ENCODE results near the gene ACADVL. TPM values are rescaled to one million over a fixed set of nuclear protein-coding genes. Genes with fewer than 3 reads are reported as not detected.

ACADVL gene
- total RNA-seq, 1 experiment from 2014 or later = 305 TPM

DNA sequence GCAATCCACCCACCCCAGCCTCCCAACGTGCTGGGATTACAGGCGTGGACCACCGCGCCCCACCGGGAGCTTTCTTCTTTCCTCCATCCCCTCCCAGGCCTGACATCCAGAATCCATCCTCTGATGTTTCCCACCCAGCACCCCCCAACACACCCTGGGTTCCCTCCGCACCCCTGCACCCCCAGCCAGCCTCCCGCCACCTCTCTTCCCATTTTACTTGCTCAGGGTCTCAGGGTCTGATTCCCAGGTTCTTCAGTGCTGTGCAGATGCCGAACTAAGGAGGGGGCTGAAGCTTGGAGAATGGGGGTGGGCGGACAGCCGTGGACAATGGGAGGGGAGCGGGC is 40.8 kb upstream of the ACADVL start:
- no peaks in the 10 kb centered on the region for H3K36me3 ChIP-seq (ENCODE audit: control insufficient read depth, insufficient read depth, low read length)
- no peaks in the 10 kb centered on the region for H3K9me3 ChIP-seq (ENCODE audit: control insufficient read depth, insufficient read depth, low read depth, low read length)
- TF ChIP-seq SIN3A (IDR thresholded peaks at IDR 0.05; ENCODE audit: borderline replicate concordance, insufficient read depth, low read depth, low read length) = no peak
- no peak for TF ChIP-seq TCF7L2 (IDR thresholded peaks at IDR 0.05; ENCODE audit: low read depth, low read length)
- TF ChIP-seq, protein P1, sequence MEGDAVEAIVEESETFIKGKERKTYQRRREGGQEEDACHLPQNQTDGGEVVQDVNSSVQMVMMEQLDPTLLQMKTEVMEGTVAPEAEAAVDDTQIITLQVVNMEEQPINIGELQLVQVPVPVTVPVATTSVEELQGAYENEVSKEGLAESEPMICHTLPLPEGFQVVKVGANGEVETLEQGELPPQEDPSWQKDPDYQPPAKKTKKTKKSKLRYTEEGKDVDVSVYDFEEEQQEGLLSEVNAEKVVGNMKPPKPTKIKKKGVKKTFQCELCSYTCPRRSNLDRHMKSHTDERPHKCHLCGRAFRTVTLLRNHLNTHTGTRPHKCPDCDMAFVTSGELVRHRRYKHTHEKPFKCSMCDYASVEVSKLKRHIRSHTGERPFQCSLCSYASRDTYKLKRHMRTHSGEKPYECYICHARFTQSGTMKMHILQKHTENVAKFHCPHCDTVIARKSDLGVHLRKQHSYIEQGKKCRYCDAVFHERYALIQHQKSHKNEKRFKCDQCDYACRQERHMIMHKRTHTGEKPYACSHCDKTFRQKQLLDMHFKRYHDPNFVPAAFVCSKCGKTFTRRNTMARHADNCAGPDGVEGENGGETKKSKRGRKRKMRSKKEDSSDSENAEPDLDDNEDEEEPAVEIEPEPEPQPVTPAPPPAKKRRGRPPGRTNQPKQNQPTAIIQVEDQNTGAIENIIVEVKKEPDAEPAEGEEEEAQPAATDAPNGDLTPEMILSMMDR (IDR thresholded peaks at IDR 0.05) = no peak
- no peak for TF ChIP-seq POLR2AphosphoS5 (IDR thresholded peaks at IDR 0.05; ENCODE audit: low read depth, low read length)
- TF ChIP-seq REST (IDR thresholded peaks at IDR 0.05; ENCODE audit: insufficient read depth in 1 of 2, low read depth in 2 of 2, low read length in 1 of 2) = no peak
- intact Hi-C loops (cut with micrococcal nuclease; ENCODE audit: unreplicated experiment) (no loop called here), in situ Hi-C loops (cut with HindIII; ENCODE audit: low pct_unique_long_range_greater_than_20kb, low sequenced_read_pairs) (no loop called here)
- no peak overlapping the region for H3K4me3 ChIP-seq (ENCODE audit: low read depth in 2 of 2, low read length in 2 of 2)
- no TSS peak for BruUV-seq (replicated peaks)
- H3K4me1 ChIP-seq (ENCODE audit: control insufficient read depth, insufficient read depth, low read length) = peaks cover 9% of the 10 kb centered on the region; the same call in 1 of the 2 replicates
- no peaks in the 10 kb centered on the region for H3K27me3 ChIP-seq (ENCODE audit: control insufficient read depth, insufficient read depth, low read length)
- ChIA-PET CTCF (interaction anchor here (0.6 to 0.7 kb wide), 2 partner anchors 10 to 130 kb away, joined by 4 to 7 read pairs; no protein-coding TSS in a partner anchor), POLR2A (no interaction called here)
- DNase-seq (ENCODE audit: low read depth, low spot score) (no peak), ATAC-seq (no peak)
- H3K27ac ChIP-seq (ENCODE audit: low read length) = no peak overlapping the region

DNA sequence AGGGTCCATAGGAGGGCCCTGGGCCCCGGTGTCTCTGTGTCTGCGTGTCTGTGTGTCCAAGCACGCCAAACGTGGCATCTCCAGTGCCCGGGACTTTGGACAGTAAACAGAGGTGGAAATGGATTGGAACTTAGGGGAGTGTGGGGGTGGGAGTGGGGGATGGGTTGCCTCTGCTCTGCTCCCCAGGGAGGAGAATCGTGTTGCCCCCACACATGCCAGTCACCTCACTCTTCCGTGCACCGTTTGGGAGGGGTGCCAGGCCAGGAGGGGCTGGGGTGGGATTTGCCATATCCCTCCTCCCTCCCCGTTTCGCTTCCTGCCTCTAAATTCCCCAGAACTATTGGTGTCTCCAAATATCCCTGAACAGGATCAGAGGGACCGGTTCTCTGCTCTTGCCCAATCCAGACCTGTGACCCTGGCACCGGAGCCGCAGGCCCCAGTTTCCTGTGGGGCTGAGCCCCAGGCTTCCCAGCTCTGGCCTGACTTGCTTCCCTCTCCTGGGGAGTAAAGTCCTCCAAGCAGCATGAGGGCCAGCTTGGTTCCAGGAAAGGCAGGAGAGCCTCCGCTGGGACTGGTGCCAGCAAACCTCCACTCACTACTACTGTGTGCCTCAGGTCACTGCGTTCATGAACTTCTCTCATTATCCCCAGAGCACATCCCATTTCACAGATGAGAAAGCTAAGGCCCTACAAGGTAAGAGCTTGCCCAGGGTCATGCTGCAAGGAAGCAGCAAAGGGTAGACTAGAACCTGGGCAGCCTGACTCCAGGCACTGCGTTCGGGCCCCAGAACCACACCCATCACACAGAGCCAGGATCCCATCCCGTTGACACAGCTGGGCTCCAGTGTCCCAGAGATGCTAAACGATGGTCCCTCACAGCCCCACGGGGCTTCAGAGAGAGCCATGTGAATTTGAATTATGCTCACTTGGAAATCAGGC is 40.2 kb upstream of the ACADVL start, which contains the start of gene ASGR1:
Gene ASGR1 (minus strand): TSS at position 54 of the 938 bp plus-strand sequence. CDS start 807 bp downstream, outside the sequence.
- no peak within 1 kb of the TSS for H3K27ac ChIP-seq (ENCODE audit: low read length)
- POLR2A ChIA-PET = no interaction called here

More for the DNA sequence above, 40.2 kb upstream of the ACADVL start, which contains the start of gene ASGR1:
- TF ChIP-seq, protein P1 (IDR thresholded peaks at IDR 0.05) = no peak
- no peak for TF ChIP-seq TCF7L2 (IDR thresholded peaks at IDR 0.05; ENCODE audit: low read depth, low read length)
- TF ChIP-seq REST (IDR thresholded peaks at IDR 0.05; ENCODE audit: insufficient read depth in 1 of 2, low read depth in 2 of 2, low read length in 1 of 2) = no peak
- TF ChIP-seq POLR2AphosphoS5 (IDR thresholded peaks at IDR 0.05; ENCODE audit: low read depth, low read length) = no peak
- no peak for TF ChIP-seq SIN3A (IDR thresholded peaks at IDR 0.05; ENCODE audit: borderline replicate concordance, insufficient read depth, low read depth, low read length)
- no TSS peak for BruUV-seq (replicated peaks)
- CTCF ChIA-PET = no interaction called here
- in situ Hi-C loops (cut with HindIII; ENCODE audit: low pct_unique_long_range_greater_than_20kb, low sequenced_read_pairs) = no loop called here
- H3K9me3 ChIP-seq (ENCODE audit: control insufficient read depth, insufficient read depth, low read depth, low read length) = no peaks in the 10 kb centered on the region
- DNase-seq (ENCODE audit: low read depth, low spot score) (no peak), ATAC-seq (no peak; the same call in 1 of the 2 replicates)
- H3K4me1 ChIP-seq (ENCODE audit: control insufficient read depth, insufficient read depth, low read length) = peaks cover 9% of the 10 kb centered on the region; the same call in 1 of the 2 replicates
- H3K27me3 ChIP-seq (ENCODE audit: control insufficient read depth, insufficient read depth, low read length) = no peaks in the 10 kb centered on the region
- H3K36me3 ChIP-seq (ENCODE audit: control insufficient read depth, insufficient read depth, low read length) = no peaks in the 10 kb centered on the region
- H3K4me3 ChIP-seq (ENCODE audit: low read depth in 2 of 2, low read length in 2 of 2) = peak within 1 kb of the TSS; percentile 45 to 75
- intact Hi-C loops (cut with micrococcal nuclease; ENCODE audit: unreplicated experiment) = no loop called here
